Measurements from ENCODE around the gene DAB2.

DAB2 gene

GRCh38 chr5:39440958-39441624 is 16.3 kb upstream of the DAB2 start:
- Histone ChIP-seq H3K4me2 (ENCODE audit: low read length) (no peak overlapping the region), H3K4me1 (ENCODE audit: control insufficient read depth, low read length) (no peaks in the 10 kb centered on the region), H3K9me3 (ENCODE audit: control insufficient read depth, insufficient read depth, low read length) (no peaks in the 10 kb centered on the region), H3K36me3 (ENCODE audit: control insufficient read depth, low read length) (no peaks in the 10 kb centered on the region), H3K27ac (ENCODE audit: low read depth, low read length) (no peak overlapping the region), H4K20me1 (ENCODE audit: control insufficient read depth, insufficient read depth, low read depth, low read length) (no peaks in the 10 kb centered on the region), H3K9me2 (replicated peaks; ENCODE audit: control insufficient read depth, low read length) (no peaks in the 10 kb centered on the region), H3K27me3 (ENCODE audit: control insufficient read depth, low read length) (no peaks in the 10 kb centered on the region), H3F3A (ENCODE audit: control insufficient read depth, insufficient read depth) (no peaks in the 10 kb centered on the region), H3K79me2 (ENCODE audit: control insufficient read depth, low read length) (no peaks in the 10 kb centered on the region), H3K4me3 (ENCODE audit: low read length) (no peak overlapping the region)
- TF ChIP-seq EZH2phosphoT487 (IDR thresholded peaks at IDR 0.05; ENCODE audit: borderline replicate concordance, low read length) = no peak
- TF ChIP-seq CTCF (IDR thresholded peaks at IDR 0.05; ENCODE audit: low read depth, low read length, poor library complexity, severe bottlenecking) = no peak

GRCh38 chr5:39440192-39440957 is 15.6 kb upstream of the DAB2 start:
- H3K4me2 ChIP-seq (ENCODE audit: low read length) = no peak overlapping the region
- TF ChIP-seq CTCF (IDR thresholded peaks at IDR 0.05; ENCODE audit: low read depth, low read length, poor library complexity, severe bottlenecking) (no peak), EZH2phosphoT487 (IDR thresholded peaks at IDR 0.05; ENCODE audit: borderline replicate concordance, low read length) (no peak)
- no peak overlapping the region for H3K4me3 ChIP-seq (ENCODE audit: low read length)

GRCh38 chr5:39439582-39440162 is 14.9 kb upstream of the DAB2 start:
- Histone ChIP-seq H3K79me2 (ENCODE audit: control insufficient read depth, low read length) (no peaks in the 10 kb centered on the region), H3K4me3 (ENCODE audit: low read length) (no peak overlapping the region), H3K36me3 (ENCODE audit: control insufficient read depth, low read length) (no peaks in the 10 kb centered on the region), H3K4me2 (ENCODE audit: low read length) (no peak overlapping the region), H3K9me3 (ENCODE audit: control insufficient read depth, insufficient read depth, low read length) (no peaks in the 10 kb centered on the region), H3K27ac (ENCODE audit: low read depth, low read length) (no peak overlapping the region), H3F3A (ENCODE audit: control insufficient read depth, insufficient read depth) (no peaks in the 10 kb centered on the region), H3K27me3 (ENCODE audit: control insufficient read depth, low read length) (no peaks in the 10 kb centered on the region), H3K9me2 (replicated peaks; ENCODE audit: control insufficient read depth, low read length) (no peaks in the 10 kb centered on the region), H3K4me1 (ENCODE audit: control insufficient read depth, low read length) (no peaks in the 10 kb centered on the region), H4K20me1 (ENCODE audit: control insufficient read depth, insufficient read depth, low read depth, low read length) (no peaks in the 10 kb centered on the region)
- no peak for TF ChIP-seq EZH2phosphoT487 (IDR thresholded peaks at IDR 0.05; ENCODE audit: borderline replicate concordance, low read length)
- no peak for TF ChIP-seq CTCF (IDR thresholded peaks at IDR 0.05; ENCODE audit: low read depth, low read length, poor library complexity, severe bottlenecking)

More at GRCh38 chr5:39440192-39440957, 15.6 kb upstream of the DAB2 start:
- no peaks in the 10 kb centered on the region for H3K27me3 ChIP-seq (ENCODE audit: control insufficient read depth, low read length)
- no peak overlapping the region for H3K27ac ChIP-seq (ENCODE audit: low read depth, low read length)
- no peaks in the 10 kb centered on the region for H3K79me2 ChIP-seq (ENCODE audit: control insufficient read depth, low read length)
- no peaks in the 10 kb centered on the region for H3K36me3 ChIP-seq (ENCODE audit: control insufficient read depth, low read length)
- no peaks in the 10 kb centered on the region for H3F3A ChIP-seq (ENCODE audit: control insufficient read depth, insufficient read depth)
- H4K20me1 ChIP-seq (ENCODE audit: control insufficient read depth, insufficient read depth, low read depth, low read length) = no peaks in the 10 kb centered on the region
- H3K4me1 ChIP-seq (ENCODE audit: control insufficient read depth, low read length) = no peaks in the 10 kb centered on the region
- no peaks in the 10 kb centered on the region for H3K9me3 ChIP-seq (ENCODE audit: control insufficient read depth, insufficient read depth, low read length)
- H3K9me2 ChIP-seq (replicated peaks; ENCODE audit: control insufficient read depth, low read length) = no peaks in the 10 kb centered on the region
